ENCODE data around the gene PAMR1. TPM values are rescaled to one million over a fixed set of nuclear protein-coding genes. Genes with fewer than 3 reads are reported as not detected.

The PAMR1 gene
- total and polyA plus RNA-seq, 7 donors, result 0.92 to 26.5 (median 7.8) TPM

- TF ChIP-seq EP300 (IDR thresholded peaks at IDR 0.05), result no peak
- TF ChIP-seq CTCF (IDR thresholded peaks at IDR 0.05), result no peak
- no peak for TF ChIP-seq POLR2AphosphoS5 (IDR thresholded peaks at IDR 0.05)
- TF ChIP-seq POLR2A (IDR thresholded peaks at IDR 0.05), result no peak
- Histone ChIP-seq H3K36me3 (no peaks in the 10 kb centered on the region), H3K4me3 (no peak overlapping the region), H3K4me1 (no peaks in the 10 kb centered on the region), H3K9me3 (no peaks in the 10 kb centered on the region), H3K27ac (no peak overlapping the region), H3K27me3 (no peaks in the 10 kb centered on the region)
- intact Hi-C loops (cut with DNase I), result no loop called here
- no peak for DNase-seq
- 85 to 92% methylated on average over 3 of the region's 3 CpGs for WGBS, 2 donors
These were observed 66.6 kb downstream of the PAMR1 start for GRCh38 chr11:35458846-35459245.

GRCh38 chr11:35454362-35454761 lies 71.1 kb downstream of the PAMR1 start:
- TF ChIP-seq CTCF (IDR thresholded peaks at IDR 0.05) (no peak), POLR2A (IDR thresholded peaks at IDR 0.05) (no peak), EP300 (IDR thresholded peaks at IDR 0.05) (no peak), POLR2AphosphoS5 (IDR thresholded peaks at IDR 0.05) (no peak)
- intact Hi-C loops (cut with DNase I), result no loop called here
- 64 to 75% methylated on average over 1 of the region's 1 CpG for WGBS, 2 donors
- Histone ChIP-seq H3K4me1 (no peaks in the 10 kb centered on the region), H3K27me3 (no peaks in the 10 kb centered on the region), H3K4me3 (no peak overlapping the region), H3K36me3 (no peaks in the 10 kb centered on the region), H3K27ac (no peak overlapping the region), H3K9me3 (no peaks in the 10 kb centered on the region)
- DNase-seq, result no peak

GRCh38 chr11:35436581-35437250 lies 88.7 kb downstream of the PAMR1 start:
- intact Hi-C loops (cut with DNase I), result no loop called here
- no peak overlapping the region for H3K4me3 ChIP-seq
- no peaks in the 10 kb centered on the region for H3K9me3 ChIP-seq
- DNase-seq, result no peak
- H3K27ac ChIP-seq, result no peak overlapping the region
- H3K4me1 ChIP-seq, result no peaks in the 10 kb centered on the region
- no peak for TF ChIP-seq CTCF (IDR thresholded peaks at IDR 0.05)
- no peak for TF ChIP-seq POLR2A (IDR thresholded peaks at IDR 0.05)
- TF ChIP-seq POLR2AphosphoS5 (IDR thresholded peaks at IDR 0.05), result no peak
- TF ChIP-seq EP300 (IDR thresholded peaks at IDR 0.05), result no peak
- no peaks in the 10 kb centered on the region for H3K27me3 ChIP-seq
- H3K36me3 ChIP-seq, result peaks cover 0 to 16% (median 2%) of the 10 kb centered on the region in 4 donors
- 92 to 96% methylated on average over 2 of the region's 2 CpGs for WGBS, 2 donors

GRCh38 chr11:35433588-35433987 lies 91.8 kb downstream of the PAMR1 start:
- WGBS, 2 donors, result 62 to 82% methylated on average over 3 of the region's 3 CpGs
- no peaks in the 10 kb centered on the region for H3K27me3 ChIP-seq
- peaks cover 0 to 19% (median 2%) of the 10 kb centered on the region in 4 donors for H3K36me3 ChIP-seq
- intact Hi-C loops (cut with DNase I), result no loop called here
- no peaks in the 10 kb centered on the region for H3K9me3 ChIP-seq
- no peak overlapping the region for H3K27ac ChIP-seq
- TF ChIP-seq CTCF (IDR thresholded peaks at IDR 0.05) (no peak), EP300 (IDR thresholded peaks at IDR 0.05) (no peak), POLR2A (IDR thresholded peaks at IDR 0.05) (no peak), POLR2AphosphoS5 (IDR thresholded peaks at IDR 0.05) (no peak)
- DNase-seq, result no peak
- no peaks in the 10 kb centered on the region for H3K4me1 ChIP-seq
- H3K4me3 ChIP-seq, result no peak overlapping the region

GRCh38 chr11:35432464-35432863 lies 93.0 kb downstream of the PAMR1 start:
- no peak for DNase-seq
- Histone ChIP-seq H3K27me3 (no peaks in the 10 kb centered on the region), H3K27ac (no peak overlapping the region), H3K4me1 (no peaks in the 10 kb centered on the region), H3K36me3 (peaks cover 0 to 19% (median 2%) of the 10 kb centered on the region in 4 donors), H3K4me3 (no peak overlapping the region), H3K9me3 (no peaks in the 10 kb centered on the region)
- intact Hi-C loops (cut with DNase I), result no loop called here
- TF ChIP-seq CTCF (IDR thresholded peaks at IDR 0.05) (no peak), EP300 (IDR thresholded peaks at IDR 0.05) (no peak), POLR2AphosphoS5 (IDR thresholded peaks at IDR 0.05) (no peak), POLR2A (IDR thresholded peaks at IDR 0.05) (no peak)
- 93 to 95% methylated on average over 14 of the region's 14 CpGs for WGBS, 2 donors
